ENCODE measurements around the gene SLC39A6.
"Not testable (repeated sequence)": the region's sequence is repeated elsewhere in the genome, so short reads cannot be mapped to it uniquely, and the experiment has no call there.

The SLC39A6 gene

DNA sequence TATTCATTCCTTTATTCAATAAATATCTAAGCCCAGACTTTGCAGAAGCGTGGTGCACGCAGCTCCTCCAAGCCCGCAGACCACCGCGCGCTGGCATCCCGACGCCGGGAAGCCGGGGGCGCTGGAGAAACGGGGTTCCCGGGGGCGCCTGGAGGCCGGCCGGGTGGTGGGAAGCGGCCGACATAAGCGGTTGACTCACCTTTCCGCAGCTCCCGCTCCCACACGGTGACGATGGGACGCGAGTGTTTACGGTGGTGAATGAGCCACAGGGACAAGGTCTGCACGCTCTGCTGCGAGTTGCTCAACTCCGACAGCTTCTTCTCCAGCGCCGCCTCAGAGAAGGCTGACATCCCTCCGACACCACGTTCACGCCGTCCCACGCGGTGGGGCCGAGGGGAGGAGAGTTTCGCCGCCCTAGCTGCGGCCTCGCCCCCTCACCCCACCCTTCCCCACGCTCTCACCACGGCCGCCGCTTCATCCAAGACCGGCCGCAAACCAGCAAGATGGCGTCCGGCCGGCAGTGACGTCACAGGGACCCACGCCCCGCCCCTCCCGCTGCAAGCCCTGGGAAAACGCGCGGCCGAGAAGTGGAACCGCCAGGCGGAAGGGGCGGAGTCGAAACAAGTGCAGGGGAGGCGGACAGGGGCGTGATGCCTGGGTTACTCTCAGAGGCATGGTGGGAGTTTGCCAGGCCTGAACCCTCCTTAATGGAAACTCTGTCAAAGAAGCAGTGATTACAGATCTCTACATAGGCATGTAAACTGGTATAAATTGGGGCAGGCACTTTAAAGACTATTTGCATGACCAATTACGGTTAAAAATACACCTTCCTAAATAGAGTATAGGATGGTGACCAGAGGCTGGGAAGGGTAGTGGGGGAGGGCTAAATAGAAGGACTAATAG is 61.8 kb downstream of the SLC39A6 start, which contains the start of gene RPRD1A:
Gene RPRD1A, minus strand, starts transcription at position 505 of the 903 bp plus-strand sequence. Its CDS starts 155 bp downstream, at position 350.
- Histone ChIP-seq H3K27me3 (no peaks in the 10 kb centered on the region), H3K9ac (peak within 1 kb of the TSS; percentile 96), H3K4me3 (peak within 1 kb of the TSS; percentile 100), H3K9me3 (peaks cover 25% of the 10 kb centered on the region), H3K4me1 (peaks cover 27% of the 10 kb centered on the region), H3K27ac (peak within 1 kb of the TSS; percentile 90), H3K36me3 (peaks cover 17% of the 10 kb centered on the region), H4K20me1 (peaks cover 44% of the 10 kb centered on the region), H3K4me2 (peak within 1 kb of the TSS; percentile 81)
- peak; percentile 31; the same call in 1 of the 2 replicates for TF ChIP-seq Cebpa-rat (IDR thresholded peaks at IDR 0.05)

DNA sequence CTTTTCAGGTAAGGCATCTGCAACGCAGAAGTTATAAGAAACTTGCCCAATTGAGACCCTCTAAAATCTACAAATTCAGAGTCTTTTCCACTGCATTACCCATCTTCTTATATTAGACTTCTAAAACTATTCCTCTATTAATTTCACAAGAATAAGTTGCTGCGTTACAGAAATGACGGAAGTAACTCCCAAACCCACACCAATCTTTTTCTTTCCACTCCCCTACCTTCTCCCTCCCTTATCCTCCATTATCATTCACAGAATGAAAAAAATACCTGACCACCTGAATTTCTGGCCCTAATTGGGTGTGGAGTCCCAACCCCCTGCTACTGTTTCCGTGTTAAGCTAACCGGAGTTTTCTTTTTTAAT is 62.5 kb downstream of the SLC39A6 start:
- Histone ChIP-seq H3K36me3 (peaks cover 17% of the 10 kb centered on the region), H3K9me3 (peaks cover 30% of the 10 kb centered on the region), H3K27ac (peak overlapping the region; percentile 90), H3K4me3 (peak overlapping the region; percentile 100), H4K20me1 (peaks cover 44% of the 10 kb centered on the region), H3K4me2 (peak overlapping the region; percentile 81), H3K9ac (peak overlapping the region; percentile 96), H3K4me1 (peaks cover 27% of the 10 kb centered on the region), H3K27me3 (no peaks in the 10 kb centered on the region)
- no peak for TF ChIP-seq Cebpa-rat (IDR thresholded peaks at IDR 0.05)

DNA sequence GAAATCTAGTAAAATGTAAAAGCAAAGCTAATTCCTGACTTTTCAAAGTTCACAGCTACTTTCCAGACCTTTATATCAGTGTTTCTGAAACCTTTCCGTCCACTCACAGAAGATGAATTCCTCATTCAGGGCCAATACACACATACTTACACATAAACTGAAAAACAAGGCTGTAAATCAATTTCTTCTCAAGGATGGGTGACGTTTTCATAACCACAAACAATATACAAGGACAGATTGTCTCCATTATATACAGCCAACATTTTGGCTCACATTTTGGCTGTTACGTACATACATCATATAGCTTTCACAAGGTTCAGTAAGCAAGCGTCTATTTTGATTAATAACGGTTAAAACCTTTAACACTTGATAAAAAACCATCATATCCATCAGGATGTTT is 63.1 kb downstream of the SLC39A6 start:
- peaks cover 27% of the 10 kb centered on the region for H3K4me1 ChIP-seq
- no peak for TF ChIP-seq Cebpa-rat (IDR thresholded peaks at IDR 0.05)
- H3K9me3 ChIP-seq: peaks cover 33% of the 10 kb centered on the region
- peak overlapping the region; percentile 96 for H3K9ac ChIP-seq
- H3K4me2 ChIP-seq: peak overlapping the region; percentile 81
- H3K27me3 ChIP-seq: no peaks in the 10 kb centered on the region
- peaks cover 49% of the 10 kb centered on the region for H4K20me1 ChIP-seq
- H3K36me3 ChIP-seq: peaks cover 21% of the 10 kb centered on the region
- peak overlapping the region; percentile 90 for H3K27ac ChIP-seq
- peak overlapping the region; percentile 100 for H3K4me3 ChIP-seq

DNA sequence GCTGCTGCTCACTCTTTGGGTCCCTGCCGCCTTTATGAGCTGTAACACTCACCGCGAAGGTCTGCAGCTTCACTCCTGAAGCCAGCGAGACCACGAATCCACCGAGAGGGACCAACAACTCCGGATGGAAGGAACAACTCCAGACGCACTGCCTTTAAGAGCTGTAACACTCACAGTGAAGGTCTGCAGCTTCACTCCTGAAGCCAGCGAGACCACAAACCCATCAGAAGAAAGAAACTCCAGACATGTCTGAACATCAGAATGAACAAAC is 64.4 kb downstream of the SLC39A6 start:
- H3K4me2 ChIP-seq: 0 out of 2 replicates have a peak overlapping the region, but pooled peaks have one; percentile 81
- peaks cover 27% of the 10 kb centered on the region for H3K4me1 ChIP-seq
- not testable (repeated sequence) for H3K27me3 ChIP-seq, H3K4me3 ChIP-seq, H3K27ac ChIP-seq, H3K9ac ChIP-seq
- peaks cover 42% of the 10 kb centered on the region for H3K9me3 ChIP-seq
- H4K20me1 ChIP-seq: peaks cover 57% of the 10 kb centered on the region
- H3K36me3 ChIP-seq: peaks cover 29% of the 10 kb centered on the region

DNA sequence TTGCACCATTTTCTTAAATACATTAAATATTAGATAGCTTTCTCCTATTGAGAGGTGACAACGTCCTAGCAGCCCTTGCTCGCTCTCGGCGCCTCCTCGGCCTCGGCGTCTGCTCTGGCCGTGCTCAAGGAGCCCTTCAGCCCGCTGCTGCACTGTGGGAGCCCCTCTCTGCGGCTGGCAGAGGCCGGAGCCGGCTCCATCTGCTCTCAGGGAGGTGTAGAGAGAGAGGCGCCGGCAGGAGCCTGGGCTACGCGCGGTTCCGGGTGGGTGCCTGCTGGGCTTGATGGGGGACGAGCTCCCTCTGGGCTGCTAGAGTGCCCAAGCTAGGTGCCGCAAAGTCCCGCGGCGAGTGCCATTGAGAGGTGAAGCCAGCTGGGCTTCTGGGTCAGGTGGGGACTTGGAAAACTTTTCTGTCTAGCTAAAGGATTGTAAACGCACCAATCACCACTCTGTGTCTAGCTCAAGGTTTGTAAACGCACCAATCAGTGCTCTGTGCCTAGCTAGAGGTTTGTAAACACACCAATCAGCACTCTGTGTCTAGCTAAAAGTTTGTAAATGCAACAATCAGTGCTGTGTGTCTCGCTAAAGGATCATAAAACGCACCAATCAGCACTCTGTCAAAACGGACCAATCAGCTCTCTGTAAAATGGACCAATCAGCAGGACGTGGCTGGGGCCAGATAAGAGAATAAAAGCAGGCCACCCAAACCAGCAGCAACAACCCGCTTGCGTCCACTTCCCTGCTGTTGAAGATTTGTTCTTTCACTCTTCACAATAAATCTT is 64.9 kb downstream of the SLC39A6 start:
- Histone ChIP-seq H3K36me3 (peaks cover 29% of the 10 kb centered on the region), H3K9ac (no peak overlapping the region), H3K4me2 (0 out of 2 replicates have a peak overlapping the region, but pooled peaks have one; percentile 14)

DNA sequence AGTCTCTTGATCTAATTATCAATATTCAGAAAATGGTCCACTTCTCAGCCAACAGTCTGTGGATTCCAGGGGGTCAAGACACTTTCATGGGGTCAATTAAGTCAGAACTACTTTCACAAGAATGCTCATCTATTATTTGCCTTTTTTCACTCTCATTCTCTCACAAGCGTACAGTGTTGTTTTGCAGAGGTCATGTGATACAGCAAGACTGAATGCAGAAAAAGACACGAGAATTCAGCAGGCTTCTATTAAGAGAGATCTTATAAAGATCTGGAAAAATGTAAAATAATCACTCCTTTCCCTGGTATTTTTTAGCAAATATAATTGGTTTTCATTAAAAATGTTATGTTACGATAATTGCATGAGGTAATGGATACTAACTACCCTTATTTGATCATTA is 70.5 kb downstream of the SLC39A6 start:
- H3K9ac ChIP-seq: no peak overlapping the region
- no peak for TF ChIP-seq Cebpa-rat (IDR thresholded peaks at IDR 0.05)
- peaks cover 36% of the 10 kb centered on the region for H3K36me3 ChIP-seq
- peaks cover 77% of the 10 kb centered on the region for H4K20me1 ChIP-seq
- H3K9me3 ChIP-seq: peaks cover 57% of the 10 kb centered on the region
- H3K4me1 ChIP-seq: peaks cover 2% of the 10 kb centered on the region; the same call in 1 of the 2 replicates
- no peak overlapping the region for H3K4me3 ChIP-seq
- H3K27ac ChIP-seq: no peak overlapping the region
- no peak overlapping the region for H3K4me2 ChIP-seq
- no peaks in the 10 kb centered on the region for H3K27me3 ChIP-seq

More for the DNA sequence above, 64.9 kb downstream of the SLC39A6 start:
- Histone ChIP-seq H3K4me1 (peaks cover 27% of the 10 kb centered on the region), H4K20me1 (peaks cover 57% of the 10 kb centered on the region), H3K27me3 (no peaks in the 10 kb centered on the region), H3K9me3 (peaks cover 42% of the 10 kb centered on the region), H3K27ac (no peak overlapping the region), H3K4me3 (no peak overlapping the region)
- TF ChIP-seq Cebpa-rat (IDR thresholded peaks at IDR 0.05): no peak
